Astrocyte (in vitro differentiated cells and primary cell): ENCODE results near the gene FHL1.

Experiments used
- CTCF ChIP-seq: IDR thresholded peaks from 2 replicates; pipeline ENCODE4 v1.5.1; 2011; ENCODE audit warnings: low read depth, mild to moderate bottlenecking, inconsistent platforms, low read length, moderate library complexity; ENCODE audit not compliant: insufficient read depth
- EZH2 ChIP-seq: IDR thresholded peaks from 2 replicates; pipeline ENCODE4 v1.6.1; 2012; ENCODE audit warnings: mild to moderate bottlenecking, low read length, inconsistent platforms; ENCODE audit not compliant: insufficient read depth

- TF ChIP-seq CTCF: no peak
- no peak for TF ChIP-seq EZH2
These were observed 49.2 kb upstream of the FHL1 start for GRCh38 chrX:136097871-136098805.
